Right lobe of liver (tissue), 6 donors: ENCODE data around the gene SERINC2. TPM values are rescaled to one million over a fixed set of nuclear protein-coding genes. Genes with fewer than 3 reads are reported as not detected.
A peak's percentile ranks its signal among the peaks of the same experiment; 100 is the strongest.

ENCODE experiments used
- ATAC-seq, 4 donors: fragments of 200-7000 bp; cut with Tn5 transposase; one replicate each; pipeline ENCODE4 v1.9.1; 2020; ENCODE audit warnings: mild to moderate bottlenecking in 4 of 4, moderate library complexity in 4 of 4
- DNase-seq, 3 donors: peaks; one replicate each; pipeline ENCODE4 v3.0.0-alpha.2; 2020
- H3K27ac ChIP-seq, 3 donors: fragments of 200-600 bp; one replicate each; pipeline ENCODE4 v1.8.0; 2022
- H3K27me3 ChIP-seq, 2 donors: fragments of 200-600 bp; one replicate each; pipeline ENCODE4 v1.8.0; 2022
- H3K36me3 ChIP-seq, 4 donors: fragments of 200-600 bp; sonication (generic) in 1 of 4; one replicate each; pipeline versions ENCODE4 v1.5.1 to v1.8.0; 2017 to 2022; ENCODE audit warnings: control low read depth in 1 of 4
- H3K4me1 ChIP-seq, 4 donors: fragments of 200-600 bp; sonication (generic) in 1 of 4; one replicate each; pipeline versions ENCODE4 v1.5.1 to v1.8.0; 2017 to 2022; ENCODE audit warnings: control low read depth in 1 of 4
- H3K4me3 ChIP-seq, 3 donors: fragments of 200-600 bp; one replicate each; pipeline ENCODE4 v1.8.0; 2022
- H3K9me3 ChIP-seq, 4 donors: fragments of 200-600 bp; sonication (generic) in 1 of 4; one replicate each; pipeline versions ENCODE4 v1.5.1 to v1.8.0; 2017 to 2022; ENCODE audit warnings: control low read depth in 1 of 4
- CTCF ChIP-seq, 4 donors: fragments of 200-600 bp in 3 of 4; fragments of 450-650 bp in 1 of 4; IDR thresholded peaks; one replicate each; pipeline versions ENCODE4 v1.5.1 to v1.8.0; 2016 to 2022; ENCODE audit warnings: antibody characterized with exemption in 4 of 4, mild to moderate bottlenecking in 2 of 4
- POLR2A ChIP-seq: fragments of 450-650 bp; IDR thresholded peaks from one replicate; pipeline ENCODE4 v1.6.1; 2017; ENCODE audit warnings: antibody characterized with exemption, mild to moderate bottlenecking
- WGBS: methylation state at CpG from one replicate; pipeline ENCODE4 v1.1.6; 2018; ENCODE audit warnings: low coverage, low lambda C conversion rate; ENCODE audit not compliant: insufficient coverage; ENCODE audit errors: missing lambda C conversion rate; 5-methylcytosine and 5-hydroxymethylcytosine counted together
- intact Hi-C, 2 donors: fragments of 100-400 bp; cut with DNase I; formaldehyde crosslinking; loops; one replicate each; pipeline versions ENCODE4 v1.11.2 to v1.14.1; 2022
- total RNA-seq, 6 experiments: library from RNA; depleted of rRNA in 2 of 6; stranded (reverse); fragments of >200 nt in 2 of 6; fragmentation: NEBNext Ultra II Directional in 3 of 6; extraction: Animal tissue kit (Norgen Biotek cat#: 25700) in 3 of 6; gene quantifications; one replicate each; pipeline versions ENCODE4 v1.1.0 to v1.2.4, GENCODE V29; 2016 to 2023
- donor health status: DM: no; HTN: yes; CAD: no.
- donor health status: DM: no; HTN: no; CAD: no.
- donor health status: DM: no; HTN: no; CAD: no.
- donor health status: DM: no; HTN: yes; CAD: no.
- donor health status: DM: no; HTN: yes; CAD: no.

Gene SERINC2
- total RNA-seq, 6 experiments from 2014 or later: 59.7 to 117 (median 86.9) TPM

DNA sequence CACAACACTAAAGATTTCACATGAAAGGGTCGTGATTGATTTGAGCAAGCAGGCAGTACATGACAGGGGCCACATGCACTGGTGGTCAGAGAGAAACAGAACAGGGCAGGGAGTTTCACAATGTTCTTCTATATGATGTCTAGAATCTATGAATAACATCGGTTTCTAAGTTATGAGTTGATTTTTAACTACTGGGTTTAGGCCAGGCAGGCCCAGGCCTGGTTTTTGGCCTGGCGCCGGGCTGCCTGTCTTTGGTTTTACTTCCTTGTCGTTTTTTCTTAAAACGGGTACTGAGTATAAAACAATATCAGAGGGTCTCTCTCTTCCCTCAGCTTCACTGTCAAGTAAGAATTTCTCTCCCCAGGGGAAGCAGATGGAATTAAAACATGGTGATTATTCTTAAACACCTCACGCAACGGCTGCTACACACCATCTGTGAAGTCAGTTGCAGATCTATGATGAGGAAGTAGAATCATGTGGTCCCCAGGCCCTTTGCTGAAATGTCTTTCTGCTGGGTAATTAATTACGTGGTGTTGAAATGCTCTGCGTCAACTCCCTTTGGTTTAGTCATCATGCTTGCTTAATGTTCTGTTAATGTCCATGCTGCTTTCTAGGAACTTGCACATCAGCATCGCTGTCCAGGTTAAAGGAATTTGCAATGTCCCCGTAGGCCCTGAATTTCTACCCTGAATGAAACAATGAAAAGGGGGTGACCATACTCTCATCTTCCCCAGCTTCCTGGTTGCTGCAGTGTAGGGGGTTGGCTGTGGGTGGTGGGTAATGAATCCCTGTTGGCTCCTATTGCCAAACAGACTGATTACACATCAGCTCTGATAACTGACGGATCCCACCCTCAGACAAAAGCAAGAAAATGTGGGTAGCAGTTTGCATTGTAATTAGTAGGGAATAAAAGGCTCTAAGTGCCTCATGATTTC, 70.3 kb downstream of the SERINC2 start:
- Histone ChIP-seq H3K36me3 (no peaks in the 10 kb centered on the region), H3K27ac (peak overlapping the region; percentile 8 to 40 (median 11)), H3K9me3 (no peaks in the 10 kb centered on the region), H3K27me3 (no peaks in the 10 kb centered on the region), H3K4me1 (no peaks in the 10 kb centered on the region), H3K4me3 (no peak overlapping the region)
- intact Hi-C loops: no loop called here
- DNase-seq (no peak), ATAC-seq (peak; percentile 45 to 74 (median 63))
- TF ChIP-seq POLR2A (no peak), CTCF (IDR thresholded peaks at IDR 0.05) (no peak)
- WGBS: 46% methylated on average over 11 of the region's 13 CpGs

Other genes starting within 250 kb of the SERINC2 start
- not detected for gene NKAIN1, start 173.3 kb upstream of the SERINC2 start, total RNA-seq
- 10 to 100 TPM; 12.2 to 18.9 (median 14.9) TPM for gene SNRNP40, start 116.4 kb upstream of the SERINC2 start, total RNA-seq
- gene ZCCHC17, start 116.2 kb upstream of the SERINC2 start, total RNA-seq: 1 to 10 TPM; 6.3 to 9.9 (median 7.3) TPM
- 1 to 10 TPM; 1.3 to 8.3 (median 4.6) TPM for gene FABP3, start 40.1 kb upstream of the SERINC2 start, total RNA-seq
- 10 to 100 TPM; 10.1 to 40.4 (median 30.2) TPM for gene TINAGL1, start 163.3 kb downstream of the SERINC2 start, total RNA-seq
- not detected for gene HCRTR1, start 204.5 kb downstream of the SERINC2 start, total RNA-seq
- gene PEF1, start 231.7 kb downstream of the SERINC2 start, total RNA-seq: 10 to 100 TPM; 23.9 to 47.5 (median 32.5) TPM